BJ (cell line): Measurements from ENCODE around the gene SOBP. TPM values are rescaled to one million over a fixed set of nuclear protein-coding genes. Genes with fewer than 3 reads are reported as not detected.

Experiments
- CTCF ChIA-PET: fragments of 350-600 bp; formaldehyde crosslinking; extraction: SDS; loops from one replicate; lab custom pipeline; 2021; ENCODE audit warnings: antibody characterized with exemption, inconsistent platforms; lab: Yijun Ruan, JAX
- POLR2A ChIA-PET: fragments of 300-600 bp; sonication (Branson Sonifier 250); formaldehyde crosslinking; extraction: SDS; loops from one replicate; lab custom pipeline; 2021; ENCODE audit warnings: antibody characterized with exemption; lab: Charles Lee
- DNase-seq: peaks from one replicate; pipeline ENCODE4 v3.0.0-alpha.2; 2011; ENCODE audit warnings: low read depth
- H3K27me3 ChIP-seq: 2 replicates; pipeline ENCODE4 v1.6.0; 2011; ENCODE audit warnings: low read length; ENCODE audit not compliant: control insufficient read depth, insufficient read depth
- H3K36me3 ChIP-seq: 2 replicates; pipeline ENCODE4 v1.5.1; 2011; ENCODE audit warnings: low read length; ENCODE audit not compliant: control insufficient read depth, insufficient read depth
- H3K4me3 ChIP-seq: 2 replicates; pipeline ENCODE4 v1.5.1; 2011; ENCODE audit warnings: low read depth, mild to moderate bottlenecking, control low read depth, low read length
- CTCF ChIP-seq: IDR thresholded peaks from 2 replicates; pipeline ENCODE4 v1.5.1; 2011; ENCODE audit warnings: low read depth, mild to moderate bottlenecking, control low read depth, inconsistent platforms, low read length, moderate library complexity; ENCODE audit not compliant: insufficient read depth
- polyA plus RNA-seq: library from polyadenylated mRNA; depleted of rRNA; stranded (reverse); fragments of >200 nt; gene quantifications from 2 replicates; pipeline ENCODE4 v1.2.3, GENCODE V29; 2011; rRNA removed

Gene SOBP
- polyA plus RNA-seq, 1 experiment, result not detected

GRCh38 chr6:107708435-107708834, 218.5 kb downstream of the SOBP start:
- no peak for TF ChIP-seq CTCF
- no peak for DNase-seq
- ChIA-PET CTCF (interaction anchor here (1.5 kb wide), 1 partner anchor 35 kb away, joined by 3 read pairs; no protein-coding TSS in a partner anchor), POLR2A (no interaction called here)
- Histone ChIP-seq H3K36me3 (no peaks in the 10 kb centered on the region), H3K4me3 (no peak overlapping the region), H3K27me3 (no peaks in the 10 kb centered on the region)

GRCh38 chr6:107709341-107709740, 219.4 kb downstream of the SOBP start:
- ChIA-PET CTCF (no interaction called here), POLR2A (no interaction called here)
- no peak for TF ChIP-seq CTCF
- Histone ChIP-seq H3K36me3 (no peaks in the 10 kb centered on the region), H3K4me3 (no peak overlapping the region), H3K27me3 (no peaks in the 10 kb centered on the region)
- no peak for DNase-seq

Other genes starting within 250 kb of the SOBP start
- gene PDSS2, start 30.6 kb upstream of the SOBP start, polyA plus RNA-seq, result 11.6 and 13.9 TPM in 2 replicates